GM23338 (cell line): ENCODE results near the gene ZC3H13. TPM values are rescaled to one million over a fixed set of nuclear protein-coding genes. Genes with fewer than 3 reads are reported as not detected.

Experiments used
- ATAC-seq: fragments of 200-7000 bp; cut with Tn5 transposase; 3 replicates; pipeline ENCODE4 v1.9.1; 2020
- DNase-seq: peaks from one replicate; pipeline ENCODE4 v3.0.0-alpha.2; 2015; ENCODE audit warnings: low spot score
- H2AFZ ChIP-seq: fragments of 200-600 bp; sonication (generic); 2 replicates; pipeline ENCODE4 v1.8.0; 2016; ENCODE audit warnings: antibody characterized with exemption, mild to moderate bottlenecking, moderate library complexity
- H3F3A ChIP-seq: fragments of 200-600 bp; sonication (generic); replicated peaks from 2 replicates; pipeline ENCODE4 v1.8.0; 2017; ENCODE audit warnings: antibody characterized with exemption, mixed run types, low read depth
- H3K27ac ChIP-seq: fragments of 200-600 bp; sonication (generic); 2 replicates; pipeline ENCODE4 v1.6.1; 2016; ENCODE audit warnings: low read depth
- H3K27me3 ChIP-seq: fragments of 200-600 bp; sonication (generic); 2 replicates; pipeline ENCODE4 v1.8.0; 2016; ENCODE audit warnings: mild to moderate bottlenecking, mixed run types, moderate library complexity; ENCODE audit not compliant: insufficient read depth
- H3K36me3 ChIP-seq: fragments of 200-600 bp; sonication (generic); 2 replicates; pipeline ENCODE4 v1.8.0; 2016; ENCODE audit warnings: mild to moderate bottlenecking; ENCODE audit not compliant: insufficient read depth
- H3K4me1 ChIP-seq: fragments of 200-600 bp; sonication (generic); 2 replicates; pipeline ENCODE4 v1.8.0; 2016; ENCODE audit warnings: mild to moderate bottlenecking, moderate library complexity; ENCODE audit not compliant: insufficient read depth
- H3K4me2 ChIP-seq: fragments of 200-600 bp; sonication (generic); 2 replicates; pipeline ENCODE4 v1.7.1; 2017; ENCODE audit warnings: mixed run types
- H3K4me3 ChIP-seq: fragments of 200-600 bp; sonication (generic); 2 replicates; pipeline ENCODE4 v1.6.1; 2016; ENCODE audit warnings: mixed run types
- H3K79me2 ChIP-seq: fragments of 200-600 bp; sonication (generic); replicated peaks from 2 replicates; pipeline ENCODE4 v1.8.0; 2017; ENCODE audit warnings: mild to moderate bottlenecking; ENCODE audit not compliant: insufficient read depth
- H3K9me2 ChIP-seq: fragments of 200-600 bp; sonication (generic); 2 replicates; pipeline ENCODE4 v1.8.0; 2017; ENCODE audit not compliant: insufficient read depth
- H4K20me1 ChIP-seq: fragments of 200-600 bp; sonication (generic); replicated peaks from 2 replicates; pipeline ENCODE4 v1.8.0; 2017; ENCODE audit warnings: mild to moderate bottlenecking; ENCODE audit not compliant: insufficient read depth
- H3K27ac Mint-ChIP-seq: 2 replicates; pipeline ENCODE4 v1.8.0; 2020; ENCODE audit warnings: inconsistent platforms, mild to moderate bottlenecking, moderate library complexity, mixed read lengths
- H3K27me3 Mint-ChIP-seq: 3 replicates; pipeline ENCODE4 v1.8.0; 2022; ENCODE audit warnings: low read depth, mild to moderate bottlenecking, moderate library complexity, mixed read lengths, inconsistent platforms; ENCODE audit not compliant: insufficient read depth, poor library complexity
- H3K36me3 Mint-ChIP-seq: 3 replicates; pipeline ENCODE4 v1.8.0; 2021; ENCODE audit warnings: low read depth, mild to moderate bottlenecking, inconsistent platforms, moderate library complexity, mixed read lengths
- H3K4me1 Mint-ChIP-seq: 3 replicates; pipeline ENCODE4 v1.8.0; 2020; ENCODE audit warnings: mild to moderate bottlenecking, inconsistent platforms, mixed read lengths
- H3K4me3 Mint-ChIP-seq: 3 replicates; pipeline ENCODE4 v1.8.0; 2021; ENCODE audit warnings: moderate library complexity, mild to moderate bottlenecking, inconsistent platforms, mixed read lengths
- H3K9me3 Mint-ChIP-seq: 3 replicates; pipeline ENCODE4 v1.8.0; 2020; ENCODE audit warnings: moderate library complexity, mild to moderate bottlenecking, inconsistent platforms, mixed read lengths
- CREB1 ChIP-seq: fragments of 250-450 bp; sonication (Bioruptor Pico); IDR thresholded peaks from 2 replicates; pipeline ENCODE4 v1.5.0; 2020; ENCODE audit warnings: low read depth, mild to moderate bottlenecking, moderate library complexity
- EZH2 ChIP-seq: fragments of 200-600 bp; sonication (generic); IDR thresholded peaks from one replicate; pipeline ENCODE4 v1.8.0; 2017; ENCODE audit warnings: antibody characterized with exemption, mild to moderate bottlenecking, low read depth; ENCODE audit not compliant: unreplicated experiment
- EZH2phosphoT487 ChIP-seq: fragments of 200-600 bp; sonication (generic); IDR thresholded peaks from one replicate; pipeline ENCODE4 v1.8.1; 2018; ENCODE audit warnings: antibody characterized with exemption; ENCODE audit not compliant: unreplicated experiment
- JUNB ChIP-seq: IDR thresholded peaks from one replicate; pipeline ENCODE4 v1.6.1; 2016; ENCODE audit warnings: antibody characterized with exemption; ENCODE audit not compliant: unreplicated experiment
- NANOG ChIP-seq: IDR thresholded peaks from 2 replicates; pipeline ENCODE4 v1.6.1; 2016; ENCODE audit warnings: antibody characterized with exemption, borderline replicate concordance
- POLR2AphosphoS5 ChIP-seq: IDR thresholded peaks from 2 replicates; pipeline ENCODE4 v1.6.1; 2016; ENCODE audit warnings: antibody characterized with exemption, low read depth
- STAT1 ChIP-seq: IDR thresholded peaks from one replicate; pipeline ENCODE4 v1.6.1; 2016; ENCODE audit warnings: antibody characterized with exemption; ENCODE audit not compliant: unreplicated experiment
- ZNF114 ChIP-seq: fragments of 250-450 bp; sonication (Bioruptor Pico); IDR thresholded peaks from 2 replicates; pipeline ENCODE4 v1.5.0; 2020; ENCODE audit warnings: mild to moderate bottlenecking, moderate library complexity
- ZNF331 ChIP-seq: fragments of 250-450 bp; sonication (Bioruptor Pico); IDR thresholded peaks from 2 replicates; pipeline ENCODE4 v1.5.0; 2020; ENCODE audit warnings: low read depth, mild to moderate bottlenecking, moderate library complexity
- polyA plus RNA-seq: library from polyadenylated mRNA; unstranded; fragments of >200 nt; fragmentation: Nextera tagmentation; extraction: Ambion mirVana; gene quantifications from 2 replicates; pipeline ENCODE4 v1.2.1, GENCODE V29; 2016
- total RNA-seq: library from RNA; depleted of rRNA; stranded (reverse); fragments of >200 nt; shearing (Covaris generic); gene quantifications from 2 replicates; pipeline ENCODE4 v1.2.3, GENCODE V29; 2014
- TF ChIP-seq, protein P1 (sequence below), 2 experiments: fragments of 200-600 bp in 1 of 2; sonication (generic) in 1 of 2; conservative IDR thresholded peaks; 2 replicates each; pipeline versions ENCODE4 v1.5.1 to v1.6.1; 2016 to 2017; ENCODE audit warnings: antibody characterized with exemption in 2 of 2, low read depth in 2 of 2, mild to moderate bottlenecking in 2 of 2, moderate library complexity in 1 of 2
- TF ChIP-seq, protein P2 (sequence below): IDR thresholded peaks from one replicate; pipeline ENCODE4 v1.6.1; 2018; ENCODE audit warnings: antibody characterized with exemption; ENCODE audit not compliant: unreplicated experiment
- TF ChIP-seq, protein P3 (sequence below): IDR thresholded peaks from 2 replicates; pipeline ENCODE4 v1.6.1; 2016; ENCODE audit warnings: antibody characterized with exemption
- TF ChIP-seq, protein P4 (sequence below): fragments of 250-450 bp; sonication (Bioruptor Pico); IDR thresholded peaks from 2 replicates; pipeline ENCODE4 v1.5.0; 2020; ENCODE audit warnings: mild to moderate bottlenecking, moderate library complexity

ZC3H13 gene
- total and polyA plus RNA-seq, 2 experiments from 2014 or later: 39.6 to 125 TPM

DNA sequence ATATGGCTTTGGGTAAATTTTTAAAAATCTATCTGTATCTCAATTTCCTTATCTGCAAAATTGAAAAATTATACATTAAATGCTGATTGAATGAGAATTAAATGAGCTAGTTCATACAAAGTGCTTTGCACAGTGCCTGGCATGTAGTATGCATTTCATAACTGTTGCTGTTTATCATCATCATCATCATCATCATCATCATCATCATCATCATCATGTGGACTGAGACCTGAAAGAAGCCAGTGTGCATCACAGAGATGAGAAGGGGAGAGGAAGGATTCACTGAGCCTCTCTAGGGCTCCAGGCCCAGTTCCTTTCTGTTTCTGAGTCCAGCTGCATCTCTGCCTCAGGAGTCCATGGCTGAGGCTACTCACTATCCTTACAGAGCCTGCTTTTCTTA is 6.9 kb upstream of the ZC3H13 start:
- no peak overlapping the region for H3K4me2 ChIP-seq
- H3K27me3 Mint-ChIP-seq: no peaks in the 10 kb centered on the region
- no peaks in the 10 kb centered on the region for H4K20me1 ChIP-seq
- TF ChIP-seq STAT1 (no peak), POLR2AphosphoS5 (no peak), ZNF114 (CRISPR knock-in tag) (no peak), EZH2phosphoT487 (no peak), EZH2 (no peak), ZNF331 (CRISPR knock-in tag) (no peak), CREB1 (CRISPR knock-in tag) (no peak), NANOG (no peak), JUNB (no peak)
- TF ChIP-seq, protein P1, sequence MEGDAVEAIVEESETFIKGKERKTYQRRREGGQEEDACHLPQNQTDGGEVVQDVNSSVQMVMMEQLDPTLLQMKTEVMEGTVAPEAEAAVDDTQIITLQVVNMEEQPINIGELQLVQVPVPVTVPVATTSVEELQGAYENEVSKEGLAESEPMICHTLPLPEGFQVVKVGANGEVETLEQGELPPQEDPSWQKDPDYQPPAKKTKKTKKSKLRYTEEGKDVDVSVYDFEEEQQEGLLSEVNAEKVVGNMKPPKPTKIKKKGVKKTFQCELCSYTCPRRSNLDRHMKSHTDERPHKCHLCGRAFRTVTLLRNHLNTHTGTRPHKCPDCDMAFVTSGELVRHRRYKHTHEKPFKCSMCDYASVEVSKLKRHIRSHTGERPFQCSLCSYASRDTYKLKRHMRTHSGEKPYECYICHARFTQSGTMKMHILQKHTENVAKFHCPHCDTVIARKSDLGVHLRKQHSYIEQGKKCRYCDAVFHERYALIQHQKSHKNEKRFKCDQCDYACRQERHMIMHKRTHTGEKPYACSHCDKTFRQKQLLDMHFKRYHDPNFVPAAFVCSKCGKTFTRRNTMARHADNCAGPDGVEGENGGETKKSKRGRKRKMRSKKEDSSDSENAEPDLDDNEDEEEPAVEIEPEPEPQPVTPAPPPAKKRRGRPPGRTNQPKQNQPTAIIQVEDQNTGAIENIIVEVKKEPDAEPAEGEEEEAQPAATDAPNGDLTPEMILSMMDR (conservative IDR thresholded peaks at IDR 0.05; ENCODE audit: low read depth in 2 of 2): no peak
- TF ChIP-seq, protein P2, sequence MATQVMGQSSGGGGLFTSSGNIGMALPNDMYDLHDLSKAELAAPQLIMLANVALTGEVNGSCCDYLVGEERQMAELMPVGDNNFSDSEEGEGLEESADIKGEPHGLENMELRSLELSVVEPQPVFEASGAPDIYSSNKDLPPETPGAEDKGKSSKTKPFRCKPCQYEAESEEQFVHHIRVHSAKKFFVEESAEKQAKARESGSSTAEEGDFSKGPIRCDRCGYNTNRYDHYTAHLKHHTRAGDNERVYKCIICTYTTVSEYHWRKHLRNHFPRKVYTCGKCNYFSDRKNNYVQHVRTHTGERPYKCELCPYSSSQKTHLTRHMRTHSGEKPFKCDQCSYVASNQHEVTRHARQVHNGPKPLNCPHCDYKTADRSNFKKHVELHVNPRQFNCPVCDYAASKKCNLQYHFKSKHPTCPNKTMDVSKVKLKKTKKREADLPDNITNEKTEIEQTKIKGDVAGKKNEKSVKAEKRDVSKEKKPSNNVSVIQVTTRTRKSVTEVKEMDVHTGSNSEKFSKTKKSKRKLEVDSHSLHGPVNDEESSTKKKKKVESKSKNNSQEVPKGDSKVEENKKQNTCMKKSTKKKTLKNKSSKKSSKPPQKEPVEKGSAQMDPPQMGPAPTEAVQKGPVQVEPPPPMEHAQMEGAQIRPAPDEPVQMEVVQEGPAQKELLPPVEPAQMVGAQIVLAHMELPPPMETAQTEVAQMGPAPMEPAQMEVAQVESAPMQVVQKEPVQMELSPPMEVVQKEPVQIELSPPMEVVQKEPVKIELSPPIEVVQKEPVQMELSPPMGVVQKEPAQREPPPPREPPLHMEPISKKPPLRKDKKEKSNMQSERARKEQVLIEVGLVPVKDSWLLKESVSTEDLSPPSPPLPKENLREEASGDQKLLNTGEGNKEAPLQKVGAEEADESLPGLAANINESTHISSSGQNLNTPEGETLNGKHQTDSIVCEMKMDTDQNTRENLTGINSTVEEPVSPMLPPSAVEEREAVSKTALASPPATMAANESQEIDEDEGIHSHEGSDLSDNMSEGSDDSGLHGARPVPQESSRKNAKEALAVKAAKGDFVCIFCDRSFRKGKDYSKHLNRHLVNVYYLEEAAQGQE: no peak
- TF ChIP-seq, protein P3, sequence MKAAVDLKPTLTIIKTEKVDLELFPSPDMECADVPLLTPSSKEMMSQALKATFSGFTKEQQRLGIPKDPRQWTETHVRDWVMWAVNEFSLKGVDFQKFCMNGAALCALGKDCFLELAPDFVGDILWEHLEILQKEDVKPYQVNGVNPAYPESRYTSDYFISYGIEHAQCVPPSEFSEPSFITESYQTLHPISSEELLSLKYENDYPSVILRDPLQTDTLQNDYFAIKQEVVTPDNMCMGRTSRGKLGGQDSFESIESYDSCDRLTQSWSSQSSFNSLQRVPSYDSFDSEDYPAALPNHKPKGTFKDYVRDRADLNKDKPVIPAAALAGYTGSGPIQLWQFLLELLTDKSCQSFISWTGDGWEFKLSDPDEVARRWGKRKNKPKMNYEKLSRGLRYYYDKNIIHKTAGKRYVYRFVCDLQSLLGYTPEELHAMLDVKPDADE: no peak
- TF ChIP-seq, protein P4, sequence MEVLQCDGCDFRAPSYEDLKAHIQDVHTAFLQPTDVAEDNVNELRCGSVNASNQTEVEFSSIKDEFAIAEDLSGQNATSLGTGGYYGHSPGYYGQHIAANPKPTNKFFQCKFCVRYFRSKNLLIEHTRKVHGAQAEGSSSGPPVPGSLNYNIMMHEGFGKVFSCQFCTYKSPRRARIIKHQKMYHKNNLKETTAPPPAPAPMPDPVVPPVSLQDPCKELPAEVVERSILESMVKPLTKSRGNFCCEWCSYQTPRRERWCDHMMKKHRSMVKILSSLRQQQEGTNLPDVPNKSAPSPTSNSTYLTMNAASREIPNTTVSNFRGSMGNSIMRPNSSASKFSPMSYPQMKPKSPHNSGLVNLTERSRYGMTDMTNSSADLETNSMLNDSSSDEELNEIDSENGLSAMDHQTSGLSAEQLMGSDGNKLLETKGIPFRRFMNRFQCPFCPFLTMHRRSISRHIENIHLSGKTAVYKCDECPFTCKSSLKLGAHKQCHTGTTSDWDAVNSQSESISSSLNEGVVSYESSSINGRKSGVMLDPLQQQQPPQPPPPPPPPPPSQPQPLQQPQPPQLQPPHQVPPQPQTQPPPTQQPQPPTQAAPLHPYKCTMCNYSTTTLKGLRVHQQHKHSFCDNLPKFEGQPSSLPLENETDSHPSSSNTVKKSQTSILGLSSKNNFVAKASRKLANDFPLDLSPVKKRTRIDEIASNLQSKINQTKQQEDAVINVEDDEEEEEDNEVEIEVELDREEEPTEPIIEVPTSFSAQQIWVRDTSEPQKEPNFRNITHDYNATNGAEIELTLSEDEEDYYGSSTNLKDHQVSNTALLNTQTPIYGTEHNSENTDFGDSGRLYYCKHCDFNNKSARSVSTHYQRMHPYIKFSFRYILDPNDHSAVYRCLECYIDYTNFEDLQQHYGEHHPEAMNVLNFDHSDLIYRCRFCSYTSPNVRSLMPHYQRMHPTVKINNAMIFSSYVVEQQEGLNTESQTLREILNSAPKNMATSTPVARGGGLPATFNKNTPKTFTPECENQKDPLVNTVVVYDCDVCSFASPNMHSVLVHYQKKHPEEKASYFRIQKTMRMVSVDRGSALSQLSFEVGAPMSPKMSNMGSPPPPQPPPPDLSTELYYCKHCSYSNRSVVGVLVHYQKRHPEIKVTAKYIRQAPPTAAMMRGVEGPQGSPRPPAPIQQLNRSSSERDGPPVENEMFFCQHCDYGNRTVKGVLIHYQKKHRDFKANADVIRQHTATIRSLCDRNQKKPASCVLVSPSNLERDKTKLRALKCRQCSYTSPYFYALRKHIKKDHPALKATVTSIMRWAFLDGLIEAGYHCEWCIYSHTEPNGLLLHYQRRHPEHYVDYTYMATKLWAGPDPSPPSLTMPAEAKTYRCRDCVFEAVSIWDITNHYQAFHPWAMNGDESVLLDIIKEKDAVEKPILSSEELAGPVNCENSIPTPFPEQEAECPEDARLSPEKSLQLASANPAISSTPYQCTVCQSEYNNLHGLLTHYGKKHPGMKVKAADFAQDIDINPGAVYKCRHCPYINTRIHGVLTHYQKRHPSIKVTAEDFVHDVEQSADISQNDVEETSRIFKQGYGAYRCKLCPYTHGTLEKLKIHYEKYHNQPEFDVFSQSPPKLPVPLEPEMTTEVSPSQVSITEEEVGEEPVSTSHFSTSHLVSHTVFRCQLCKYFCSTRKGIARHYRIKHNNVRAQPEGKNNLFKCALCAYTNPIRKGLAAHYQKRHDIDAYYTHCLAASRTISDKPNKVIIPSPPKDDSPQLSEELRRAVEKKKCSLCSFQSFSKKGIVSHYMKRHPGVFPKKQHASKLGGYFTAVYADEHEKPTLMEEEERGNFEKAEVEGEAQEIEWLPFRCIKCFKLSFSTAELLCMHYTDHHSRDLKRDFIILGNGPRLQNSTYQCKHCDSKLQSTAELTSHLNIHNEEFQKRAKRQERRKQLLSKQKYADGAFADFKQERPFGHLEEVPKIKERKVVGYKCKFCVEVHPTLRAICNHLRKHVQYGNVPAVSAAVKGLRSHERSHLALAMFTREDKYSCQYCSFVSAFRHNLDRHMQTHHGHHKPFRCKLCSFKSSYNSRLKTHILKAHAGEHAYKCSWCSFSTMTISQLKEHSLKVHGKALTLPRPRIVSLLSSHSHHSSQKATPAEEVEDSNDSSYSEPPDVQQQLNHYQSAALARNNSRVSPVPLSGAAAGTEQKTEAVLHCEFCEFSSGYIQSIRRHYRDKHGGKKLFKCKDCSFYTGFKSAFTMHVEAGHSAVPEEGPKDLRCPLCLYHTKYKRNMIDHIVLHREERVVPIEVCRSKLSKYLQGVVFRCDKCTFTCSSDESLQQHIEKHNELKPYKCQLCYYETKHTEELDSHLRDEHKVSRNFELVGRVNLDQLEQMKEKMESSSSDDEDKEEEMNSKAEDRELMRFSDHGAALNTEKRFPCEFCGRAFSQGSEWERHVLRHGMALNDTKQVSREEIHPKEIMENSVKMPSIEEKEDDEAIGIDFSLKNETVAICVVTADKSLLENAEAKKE (CRISPR knock-in tag): no peak
- H2AFZ ChIP-seq: no peak overlapping the region
- H3K27ac Mint-ChIP-seq: no peak overlapping the region
- H3K9me3 Mint-ChIP-seq: no peaks in the 10 kb centered on the region
- no peaks in the 10 kb centered on the region for H3K4me1 Mint-ChIP-seq
- no peaks in the 10 kb centered on the region for H3K36me3 Mint-ChIP-seq
- peaks cover 1% of the 10 kb centered on the region; the same call in 1 of the 2 replicates for H3K4me1 ChIP-seq
- no peaks in the 10 kb centered on the region for H3K79me2 ChIP-seq
- no peaks in the 10 kb centered on the region for H3K9me2 ChIP-seq
- H3K27ac ChIP-seq: no peak overlapping the region
- DNase-seq (no peak), ATAC-seq (no peak)
- H3K27me3 ChIP-seq: no peaks in the 10 kb centered on the region
- H3K4me3 Mint-ChIP-seq: no peak overlapping the region
- no peaks in the 10 kb centered on the region for H3F3A ChIP-seq
- H3K36me3 ChIP-seq: no peaks in the 10 kb centered on the region
- no peak overlapping the region for H3K4me3 ChIP-seq
